GM19043 (cell line): Measurements from ENCODE around the gene PIH1D1.
"Not testable (repeated sequence)": the region's sequence is repeated elsewhere in the genome, so short reads cannot be mapped to it uniquely, and the experiment has no call there.

Experiments used
- ATAC-seq: cut with Tn5 transposase; IDR thresholded peaks from one replicate; pipeline ENCODE4 v1.9.1; 2021; ENCODE audit warnings: low read depth; ENCODE audit not compliant: unreplicated experiment

Gene PIH1D1

DNA sequence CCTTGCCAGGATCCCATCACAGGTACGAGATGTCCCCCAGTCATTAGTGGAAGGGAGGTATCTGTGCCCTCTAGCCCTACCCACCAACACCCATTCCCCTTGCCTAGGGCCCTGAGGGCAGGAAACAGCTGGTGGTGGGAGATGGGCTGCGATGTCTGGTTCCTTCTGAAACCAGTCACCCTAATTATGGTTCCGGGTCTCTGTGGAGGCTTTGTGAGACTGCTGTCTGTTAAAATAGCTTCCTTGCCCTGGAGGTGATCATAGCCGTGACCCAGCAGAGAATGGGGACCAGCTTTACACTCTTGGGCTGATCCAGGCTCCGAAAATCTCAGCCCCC is 6.9 kb upstream of the PIH1D1 start:
- ATAC-seq: no peak

DNA sequence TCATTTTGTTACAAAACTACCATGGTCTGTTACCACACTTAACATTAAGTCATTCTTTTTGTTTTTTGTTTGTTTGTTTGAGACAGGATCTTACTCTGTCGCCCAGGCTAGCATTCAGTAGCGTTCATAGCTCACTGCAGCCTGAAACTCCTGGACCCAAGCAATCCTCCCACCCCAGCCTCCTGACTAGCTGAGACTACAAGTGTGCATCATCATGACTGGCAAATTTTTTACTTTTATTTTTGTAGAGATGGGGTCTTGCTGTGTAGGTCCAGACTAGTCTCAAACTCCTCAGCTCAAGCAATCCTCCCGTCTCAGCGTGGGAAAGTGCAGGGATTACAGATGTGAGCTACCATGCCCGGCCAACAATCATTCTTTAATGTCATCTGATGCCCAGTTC is 4.7 kb upstream of the PIH1D1 start:
- ATAC-seq: no peak

DNA sequence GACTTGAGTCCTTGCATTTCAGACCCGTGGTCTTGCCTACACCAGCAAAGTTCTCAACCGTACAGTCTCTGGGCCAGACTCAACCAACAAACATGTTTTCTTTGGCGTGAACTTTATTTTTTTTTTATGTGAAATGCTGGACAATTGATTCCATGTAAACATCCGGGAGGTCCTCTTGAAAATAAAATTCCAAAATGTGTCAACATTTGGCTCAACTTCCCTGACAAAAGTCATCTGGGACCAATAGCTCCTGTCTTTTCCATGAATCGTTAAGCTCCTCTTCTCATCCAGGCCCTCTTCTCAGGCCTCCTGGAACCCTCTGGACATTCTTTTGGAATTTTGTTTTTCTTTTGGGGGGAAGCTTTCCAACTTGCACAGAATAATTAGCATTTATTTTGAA is 4.2 kb upstream of the PIH1D1 start:
- no peak for ATAC-seq

DNA sequence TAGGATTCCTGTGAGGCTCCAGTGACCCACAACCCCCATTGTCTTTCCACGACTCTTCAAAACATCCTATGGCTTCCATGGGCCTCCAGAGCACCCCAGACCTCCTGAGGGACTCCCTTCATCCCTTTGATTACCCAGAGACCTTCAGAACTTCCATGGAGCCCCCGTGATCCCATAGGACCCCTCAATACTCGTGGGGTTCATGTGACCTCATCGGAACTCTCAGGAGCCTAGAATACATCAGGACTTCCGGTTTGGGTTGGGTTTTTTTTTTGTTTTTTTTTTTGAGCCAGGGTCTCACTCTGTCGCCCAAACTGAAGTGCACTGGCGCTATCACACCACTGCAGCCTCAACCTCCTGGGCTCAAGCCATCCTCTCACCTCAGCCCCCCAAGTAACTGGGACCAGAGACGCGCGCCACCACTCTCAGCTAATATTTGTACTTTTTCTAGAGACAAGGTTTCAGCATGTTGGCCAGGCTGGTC is 2.2 kb upstream of the PIH1D1 start:
- no peak for ATAC-seq

DNA sequence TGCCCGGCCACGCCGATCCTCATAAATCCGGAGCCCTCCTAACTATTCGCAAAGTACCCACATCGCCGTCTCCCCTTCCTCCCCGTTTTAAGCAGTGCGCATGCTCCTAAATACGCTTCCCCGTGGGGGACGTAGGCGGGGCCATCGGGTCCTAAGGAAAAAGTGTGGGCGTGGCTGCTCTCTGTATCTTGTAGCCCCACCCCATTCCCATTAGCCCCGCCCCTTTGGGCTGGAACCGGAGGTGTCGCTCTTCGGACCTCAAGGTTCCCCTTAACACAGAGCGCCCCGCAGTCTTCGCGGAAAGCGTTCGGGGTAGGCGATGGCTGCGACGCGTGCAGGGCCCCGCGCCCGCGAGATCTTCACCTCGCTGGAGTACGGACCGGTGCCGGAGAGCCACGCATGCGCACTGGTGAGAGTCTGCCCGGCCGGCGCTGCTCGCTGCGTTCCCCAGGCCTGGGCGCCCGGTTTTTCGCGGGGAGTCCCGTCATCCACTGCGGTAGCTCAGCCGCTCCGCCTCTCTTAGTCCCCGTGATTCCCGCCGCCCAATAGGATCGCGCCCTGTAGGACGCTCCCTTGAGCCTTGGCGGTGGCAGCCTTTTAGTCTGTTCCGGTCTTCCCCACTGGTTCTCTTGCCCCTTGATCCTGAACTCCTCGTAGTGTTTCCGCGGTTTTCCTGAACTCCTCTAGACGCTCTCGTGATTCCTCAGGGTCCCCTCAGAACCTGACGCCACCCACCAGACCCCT is 1.6 kb upstream of the PIH1D1 start, which contains the start of gene ALDH16A1:
ALDH16A1 (plus strand) TSS at position 213 of the 744 bp plus-strand sequence; CDS start at position 320, 107 bp downstream.
- ATAC-seq: peak; percentile 71

DNA sequence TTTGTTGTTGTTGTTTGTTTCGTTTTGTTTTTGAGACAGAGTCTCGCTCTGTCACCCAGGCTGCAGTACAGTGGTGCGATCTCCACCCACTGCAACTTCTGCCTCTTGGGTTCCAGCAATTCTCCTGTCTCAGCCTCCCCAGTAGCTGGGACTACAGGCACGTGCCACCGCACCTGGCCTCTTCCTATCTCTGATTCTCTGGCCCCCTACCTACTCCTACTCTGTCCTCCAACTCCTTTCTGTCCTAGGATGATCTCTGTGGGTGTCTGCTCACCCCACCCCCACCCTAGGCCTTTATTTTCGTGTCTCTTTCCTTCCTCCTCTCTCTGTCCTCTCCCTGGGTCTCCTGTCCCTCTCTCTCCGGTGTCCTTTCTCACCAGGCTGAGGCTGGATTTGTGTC is 1.2 kb downstream of the PIH1D1 start:
- no peak for ATAC-seq

DNA sequence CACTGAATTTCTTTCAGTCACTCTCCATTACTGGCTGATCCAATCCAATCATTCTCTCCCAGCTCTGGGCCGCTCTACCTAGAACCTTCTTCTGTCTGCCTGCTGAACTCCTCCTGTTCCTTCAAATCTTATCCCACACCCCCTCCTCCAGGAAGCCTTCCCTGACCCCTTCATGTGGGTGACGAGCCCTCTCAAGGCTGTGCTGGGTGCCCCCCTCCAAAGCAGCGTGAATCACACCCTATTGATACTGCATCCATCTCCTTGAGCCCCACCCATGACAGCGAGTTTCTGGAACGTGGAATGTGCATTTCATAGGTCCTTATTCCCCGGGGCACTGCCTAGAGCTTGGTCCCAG is 3.2 kb downstream of the PIH1D1 start:
- no peak for ATAC-seq

DNA sequence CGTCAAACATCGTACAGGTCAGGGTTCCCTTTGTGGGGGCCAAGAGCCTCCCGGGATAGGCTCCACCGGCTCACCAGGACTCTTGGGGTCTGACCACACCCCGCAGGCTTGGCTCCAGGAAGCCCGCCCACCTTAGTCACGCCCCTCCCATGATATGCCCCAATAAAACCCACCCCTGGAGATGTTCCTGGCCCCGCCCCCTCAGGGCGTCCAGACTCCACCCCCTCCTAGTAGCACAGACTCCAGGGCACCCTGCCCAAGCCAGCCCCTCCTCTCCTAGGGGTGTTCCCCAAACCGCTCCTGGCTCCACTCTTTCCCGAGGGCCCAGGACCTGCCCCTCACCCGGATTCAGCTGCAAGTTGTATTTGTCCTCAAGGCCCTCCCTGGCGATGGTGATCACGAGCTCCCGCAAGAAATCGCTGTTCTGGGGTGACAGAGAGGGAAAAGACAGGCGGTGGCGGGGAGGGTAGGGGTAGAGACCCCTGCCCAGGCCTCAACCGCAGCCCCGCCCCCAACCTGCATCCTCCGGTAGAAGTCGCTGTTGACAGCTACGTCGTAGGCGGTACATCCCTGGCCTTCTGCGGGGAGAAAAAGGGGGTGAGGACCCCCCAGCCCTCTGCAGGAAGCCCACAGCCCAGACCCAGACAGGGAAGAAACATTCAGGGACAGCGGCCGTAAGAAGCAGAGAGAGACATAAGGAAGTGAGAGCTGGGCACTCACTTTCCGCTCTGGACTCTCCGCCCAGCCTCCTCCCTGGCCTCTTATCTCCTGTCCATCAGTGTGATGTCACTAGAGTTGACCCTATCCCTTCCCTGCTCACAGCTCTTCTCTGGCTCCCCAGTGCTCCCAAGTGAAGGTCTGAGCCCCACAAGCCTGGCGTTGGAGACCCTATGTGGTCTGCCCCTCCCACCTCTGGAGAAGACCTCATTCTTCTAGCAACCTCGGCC is 3.9 kb downstream of the PIH1D1 start:
- ATAC-seq: no peak

DNA sequence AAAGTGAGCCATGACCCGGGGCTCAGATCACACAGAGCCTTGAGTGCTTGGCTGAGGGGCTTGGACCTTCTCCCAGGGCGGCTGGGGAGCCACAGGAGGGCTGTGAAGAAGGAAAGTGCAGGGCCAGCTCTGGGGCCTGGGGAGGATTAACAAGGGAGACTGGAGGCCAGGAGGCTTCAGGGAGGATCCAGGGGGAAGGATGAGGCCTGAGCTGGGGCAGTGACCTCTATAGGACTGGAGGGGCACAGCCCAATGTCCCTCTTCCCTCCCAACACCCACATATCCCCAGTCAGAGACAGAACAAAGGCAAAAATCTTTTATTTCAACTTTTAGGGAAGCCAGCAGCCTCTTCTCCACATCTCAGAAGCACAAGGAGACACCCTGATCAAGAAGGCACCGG is 5.6 kb downstream of the PIH1D1 start:
- ATAC-seq: no peak

DNA sequence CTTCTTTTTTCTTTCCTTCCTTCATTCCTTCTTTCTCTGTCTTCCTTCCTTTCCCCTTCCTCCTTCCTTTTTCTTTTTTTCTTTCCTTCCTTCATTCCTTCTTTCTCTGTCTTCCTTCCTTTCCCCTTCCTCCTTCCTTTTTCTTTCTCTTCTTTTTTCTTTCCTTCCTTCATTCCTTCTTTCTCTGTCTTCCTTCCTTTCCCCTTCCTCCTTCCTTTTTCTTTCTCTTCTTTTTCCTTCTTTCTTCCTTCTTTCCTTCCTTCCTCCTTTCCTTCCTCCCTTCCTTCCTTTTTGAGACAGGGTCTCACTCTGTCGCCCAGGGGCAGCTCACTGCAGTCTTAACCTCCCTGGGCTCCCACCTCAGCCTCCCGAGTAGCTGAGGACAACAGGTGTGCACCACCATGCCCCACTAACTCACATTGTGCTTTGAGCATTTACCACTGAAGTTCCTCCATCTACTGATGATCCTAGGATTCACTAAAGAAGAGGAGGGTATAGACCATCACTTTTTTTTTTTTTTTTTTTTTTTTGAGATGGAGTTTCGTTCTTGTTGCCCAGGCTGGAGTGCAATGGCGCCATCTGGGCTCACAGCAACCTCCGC is 7.4 kb downstream of the PIH1D1 start:
- not testable (repeated sequence) for ATAC-seq

DNA sequence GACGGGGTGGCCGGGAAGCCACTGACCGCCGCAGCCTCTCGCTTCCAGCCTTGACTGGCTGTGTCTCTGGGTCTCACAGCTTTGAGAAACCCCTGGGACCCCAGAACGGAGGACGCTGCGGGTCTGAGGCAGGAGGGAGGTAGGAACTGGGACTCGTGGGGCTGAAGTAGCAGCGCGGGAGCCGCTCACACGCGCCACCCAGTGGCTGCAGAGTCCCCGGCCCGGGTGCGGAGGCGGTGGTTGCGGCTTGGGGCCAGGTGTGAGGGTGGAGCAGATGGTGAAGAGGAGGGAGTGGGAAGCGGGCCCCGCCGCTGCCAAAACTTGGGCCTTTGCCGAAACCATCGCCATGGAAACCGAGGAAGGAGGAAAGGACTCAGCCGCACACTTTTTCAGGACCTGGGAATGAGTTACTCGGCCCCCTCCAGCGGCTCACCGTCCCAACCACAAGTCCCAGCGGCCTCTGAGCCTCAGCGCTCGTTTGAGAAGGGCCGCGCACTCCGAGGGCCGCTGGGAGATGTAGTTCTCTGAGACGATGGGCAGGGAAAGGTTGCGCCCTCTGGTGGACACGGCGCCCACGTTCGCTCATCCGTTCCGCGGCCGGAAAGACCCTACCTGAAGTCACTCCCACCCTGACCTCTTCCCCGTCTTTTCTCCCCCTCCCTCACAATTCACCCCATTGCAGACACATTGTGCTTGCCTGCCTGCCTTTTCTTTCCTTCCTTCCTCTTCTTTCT is 8.1 kb downstream of the PIH1D1 start:
- ATAC-seq: peak; percentile 73

DNA sequence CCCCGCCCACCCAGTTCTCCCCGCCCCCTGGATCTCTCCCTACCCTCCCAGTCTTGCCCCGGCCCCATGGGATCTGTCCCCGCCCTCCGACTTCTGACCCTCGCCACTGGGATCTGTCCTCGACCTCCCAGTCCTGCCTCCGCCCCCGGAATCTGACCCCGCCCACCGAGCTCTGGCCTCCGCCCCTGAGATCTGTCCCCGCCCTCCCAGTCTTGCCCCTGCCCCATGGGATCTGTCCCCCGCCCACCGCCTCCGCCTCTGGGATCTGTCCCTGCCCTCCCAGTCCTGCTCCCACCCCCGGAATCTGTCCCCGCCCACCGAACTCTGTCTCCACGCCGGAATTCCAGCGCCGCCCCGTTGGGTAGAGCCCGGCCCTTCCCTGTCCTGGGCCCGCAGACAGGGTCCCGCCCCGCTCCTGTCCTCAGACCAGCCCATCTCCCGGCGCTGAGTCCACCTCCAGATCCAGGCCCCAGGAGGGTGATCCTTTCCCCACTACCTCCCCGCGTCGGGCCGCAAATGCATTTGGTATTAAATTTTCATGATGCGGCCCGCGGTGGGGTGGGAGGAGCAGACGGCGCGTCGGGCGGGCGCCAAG is 8.7 kb downstream of the PIH1D1 start:
- ATAC-seq: no peak

DNA sequence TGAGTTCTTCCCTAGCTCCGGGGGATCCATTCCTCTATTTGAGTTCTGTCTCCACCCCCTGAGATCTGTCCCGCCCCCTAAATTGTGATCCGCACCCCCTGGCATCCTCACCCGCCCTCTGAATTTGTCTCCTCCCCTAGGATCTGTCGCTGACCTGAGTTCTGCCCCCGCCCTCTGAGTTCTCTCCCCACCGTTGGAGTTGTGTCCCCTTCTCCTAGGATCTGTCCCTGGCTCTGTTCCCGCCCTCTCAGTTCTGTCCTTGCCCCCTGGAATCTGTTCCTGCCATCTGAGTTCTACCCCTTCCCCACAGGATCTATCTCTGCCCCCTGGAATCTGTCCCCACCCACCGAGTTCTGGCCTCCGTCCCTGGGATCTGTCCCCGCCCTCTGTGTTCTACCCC is 9.3 kb downstream of the PIH1D1 start:
- no peak for ATAC-seq

DNA sequence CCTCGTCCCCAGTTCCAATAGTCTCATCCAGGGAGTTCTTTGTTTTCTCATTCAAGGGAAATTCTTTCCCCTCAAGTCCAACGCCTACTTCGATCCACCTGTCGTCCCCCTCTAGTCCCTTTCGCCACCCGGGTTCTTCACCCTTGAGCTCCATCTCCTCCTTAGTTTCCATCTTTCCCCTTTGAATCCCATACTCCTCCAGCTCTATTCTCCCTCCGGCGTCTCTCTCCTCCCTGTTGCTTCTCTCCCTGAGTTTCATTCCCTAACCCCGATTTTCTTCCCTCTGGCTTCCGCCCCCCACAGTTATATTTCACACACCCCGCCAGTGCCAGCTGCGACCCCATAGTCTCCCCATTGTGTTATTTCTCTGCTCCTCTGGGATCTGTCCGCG is 9.7 kb downstream of the PIH1D1 start:
- ATAC-seq: no peak

DNA sequence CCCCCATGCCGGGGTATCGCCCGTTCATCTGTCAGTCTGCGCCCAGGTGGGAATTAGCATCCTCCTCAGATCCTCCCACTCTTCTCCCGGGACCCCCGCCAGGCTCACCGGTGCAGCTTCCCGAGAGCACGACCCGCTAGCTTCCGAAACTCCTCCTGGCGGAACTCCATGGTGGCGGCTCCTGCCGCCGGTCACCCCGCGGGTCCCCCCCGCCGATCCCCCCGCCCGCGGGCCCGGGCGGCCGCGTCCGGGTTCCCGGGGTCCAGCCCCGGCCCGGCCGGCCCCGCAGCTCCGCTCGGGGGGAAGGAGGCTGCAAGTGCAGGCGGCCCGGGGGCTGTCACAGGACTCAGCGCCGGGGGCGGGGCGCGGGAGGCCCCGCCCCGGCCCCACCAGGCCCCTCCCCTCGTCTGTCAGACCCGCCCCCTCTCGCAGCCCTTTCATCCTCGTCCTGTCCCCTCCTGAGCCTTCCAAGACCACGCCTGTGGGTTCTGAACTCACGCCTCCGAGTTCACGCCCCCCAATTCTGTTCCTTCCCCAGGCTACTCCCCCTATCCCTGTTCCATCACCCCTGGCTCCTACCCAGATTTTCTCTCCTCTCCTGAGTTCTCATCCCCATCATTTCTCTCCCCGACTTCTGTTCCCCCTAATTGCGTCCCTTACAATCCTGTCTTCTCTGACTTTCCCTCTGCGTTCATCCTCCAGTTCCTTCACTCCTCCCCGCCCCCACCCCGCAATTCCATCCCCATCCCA is 10.2 kb downstream of the PIH1D1 start, which contains the start of gene SLC17A7:
SLC17A7 (minus strand) TSS at position 318 of the 750 bp plus-strand sequence; CDS start at position 170, 148 bp downstream.
- no peak for ATAC-seq

DNA sequence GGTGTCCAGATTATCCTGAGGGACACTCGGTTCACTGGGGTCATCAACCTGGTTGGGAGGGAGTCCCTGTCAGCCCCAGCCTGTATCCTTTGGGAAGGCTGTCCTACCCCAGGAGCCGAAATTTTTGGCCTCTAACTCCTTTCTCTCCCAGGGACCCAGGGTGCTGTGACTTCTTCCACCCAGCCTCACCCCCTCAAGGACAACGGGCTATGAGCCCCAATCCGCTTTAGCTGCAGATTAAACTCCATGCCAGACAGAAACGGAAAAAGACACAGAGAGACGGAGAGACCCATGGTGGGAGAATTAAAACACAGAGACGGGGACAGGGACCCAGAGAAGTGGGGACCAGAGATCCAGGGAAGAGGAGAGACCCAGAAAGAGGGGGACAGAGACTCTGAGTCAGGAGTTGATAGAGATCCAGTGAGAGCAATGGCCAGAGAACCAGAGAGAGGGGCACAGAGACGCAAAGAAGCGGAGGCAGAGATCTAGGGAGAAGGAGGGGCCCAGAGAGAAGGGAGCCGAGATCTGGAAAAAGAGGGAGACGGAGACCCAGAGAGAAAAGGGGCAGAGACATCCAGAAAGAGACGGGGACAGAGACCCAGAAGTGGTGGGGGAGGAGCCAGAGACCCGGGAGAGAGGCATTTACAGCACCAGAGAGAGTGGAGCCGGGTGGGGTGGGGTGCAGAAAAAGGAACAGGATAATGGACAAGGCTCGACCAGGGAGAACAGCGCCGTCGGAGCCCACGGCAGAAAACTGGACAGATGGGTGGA is 11.0 kb downstream of the PIH1D1 start:
- no peak for ATAC-seq

DNA sequence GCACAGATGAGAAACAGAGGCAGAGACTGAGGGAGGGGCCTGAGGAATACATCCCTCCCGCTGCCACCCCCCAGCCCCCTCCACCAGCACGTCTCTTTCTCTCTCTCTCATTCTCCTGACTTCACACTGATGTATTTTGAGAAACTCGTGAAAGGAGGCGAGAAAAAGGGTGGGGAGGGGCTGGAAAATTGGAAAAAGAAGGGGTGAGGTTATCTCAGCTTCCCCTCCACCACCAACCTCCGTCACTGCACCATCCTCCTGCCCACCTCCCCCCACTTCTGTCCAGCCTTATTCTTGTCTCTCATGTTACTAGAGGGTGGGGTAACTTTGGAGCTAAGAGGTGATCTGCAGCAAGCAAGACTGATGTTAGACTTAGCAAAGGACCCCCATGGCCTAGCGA is 11.8 kb downstream of the PIH1D1 start:
- no peak for ATAC-seq

DNA sequence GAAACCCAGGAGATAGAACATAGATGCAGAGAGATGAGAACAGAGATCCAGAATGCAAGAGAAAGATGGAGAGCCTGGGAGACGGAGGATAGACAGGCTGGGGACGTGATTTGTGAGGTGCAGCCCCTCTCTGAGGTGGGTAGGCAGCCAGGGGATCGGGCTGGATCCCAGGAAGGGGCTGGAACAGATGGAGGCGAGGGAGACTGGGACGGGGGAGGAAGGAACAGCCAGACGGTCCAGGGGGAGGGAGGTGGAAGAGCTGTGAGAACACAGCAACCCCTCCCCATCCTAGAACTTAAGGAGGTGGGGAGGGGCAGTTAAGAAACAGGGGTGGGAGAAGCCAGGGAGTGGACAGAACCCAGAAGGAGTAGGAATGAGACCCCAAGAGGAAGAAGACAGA is 13.4 kb downstream of the PIH1D1 start:
- ATAC-seq: no peak

DNA sequence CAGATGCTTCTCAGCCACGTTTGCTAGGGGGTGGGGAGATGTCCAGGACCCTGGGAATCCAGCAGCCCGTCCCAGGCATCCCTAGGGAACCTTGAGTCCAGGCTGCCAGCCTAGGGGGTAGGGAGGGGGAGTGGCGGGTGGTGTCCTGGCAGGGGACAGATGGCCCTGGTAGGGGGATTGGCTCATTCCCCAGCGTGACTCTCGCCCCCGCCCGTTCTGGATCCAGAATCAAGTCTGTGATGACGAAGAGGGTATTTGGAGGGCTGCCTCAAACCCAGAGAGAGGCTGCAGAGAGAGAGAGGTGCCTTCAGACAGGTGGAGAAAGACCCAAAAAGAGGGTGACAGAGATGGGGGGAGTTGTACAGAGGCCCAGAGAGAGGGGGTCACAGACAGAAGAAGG is 14.4 kb downstream of the PIH1D1 start:
- no peak for ATAC-seq
